ENCODE data around the gene ZNF200.

GRCh38 chr16:3194792-3195191, 40.2 kb downstream of the ZNF200 start:
- no peak for TF ChIP-seq CTCF (IDR thresholded peaks at IDR 0.05)
- TF ChIP-seq POLR2A (IDR thresholded peaks at IDR 0.05), result no peak
